B cell (primary cell): Measurements from ENCODE around the gene LRTM1. TPM values are rescaled to one million over a fixed set of nuclear protein-coding genes. Genes with fewer than 3 reads are reported as not detected.

Experiments
- ATAC-seq: fragments of 200-7000 bp; cut with Tn5 transposase; one replicate; pipeline ENCODE4 v1.10.0; 2021; ENCODE audit warnings: low read depth, mild to moderate bottlenecking, moderate number of reproducible peaks, moderate library complexity
- CTCF ChIA-PET: fragments of 350-600 bp; sonication (Branson Sonifier 250); formaldehyde crosslinking; loops from one replicate; lab custom pipeline; 2021; ENCODE audit warnings: antibody characterized with exemption, inconsistent platforms; lab: Charles Lee
- POLR2A ChIA-PET: fragments of 350-600 bp; sonication (Branson Sonifier 250); formaldehyde crosslinking; loops from one replicate; lab custom pipeline; 2021; ENCODE audit warnings: antibody characterized with exemption; lab: Charles Lee
- DNase-seq: peaks from one replicate; pipeline ENCODE4 v3.0.0; 2013
- H2AFZ ChIP-seq: 2 replicates; pipeline ENCODE4 v1.6.1; 2012; ENCODE audit warnings: mild to moderate bottlenecking, low read depth, low read length; ENCODE audit not compliant: insufficient read depth, poor library complexity, severe bottlenecking
- H3K27ac ChIP-seq, 2 donors: 1 replicate in 1 of 2; 2 replicates in 1 of 2; pipeline ENCODE4 v1.5.1; 2012 to 2013; ENCODE audit warnings: low read length in 2 of 2, mild to moderate bottlenecking in 2 of 2, moderate library complexity in 1 of 2
- H3K27me3 ChIP-seq, 4 experiments: fragments of 200-600 bp in 1 of 4; sonication (generic) in 1 of 4; replicated peaks in 1 of 4; 1 replicate in 2 of 4; 2 replicates in 2 of 4; pipeline versions ENCODE4 v1.6.1 to v1.7.0; 2013 to 2016; ENCODE audit warnings: low read length in 3 of 4, mild to moderate bottlenecking in 2 of 4, mixed read lengths in 1 of 4, moderate library complexity in 1 of 4; ENCODE audit not compliant: insufficient read depth in 4 of 4, control insufficient read depth in 3 of 4; ENCODE audit errors: control extremely low read depth in 1 of 4
- H3K36me3 ChIP-seq, 2 experiments: replicated peaks in 1 of 2; 1 replicate in 1 of 2; 2 replicates in 1 of 2; pipeline versions ENCODE4 v1.6.1 to v1.7.1; 2013; ENCODE audit warnings: low read length in 1 of 2; ENCODE audit not compliant: insufficient read depth in 2 of 2, control insufficient read depth in 1 of 2; ENCODE audit errors: control extremely low read depth in 1 of 2, extremely low read depth in 1 of 2
- H3K4me1 ChIP-seq, 2 donors: fragments of 200-600 bp in 1 of 2; sonication (generic) in 1 of 2; 1 replicate in 1 of 2; 2 replicates in 1 of 2; pipeline versions ENCODE4 v1.5.1 to v1.6.1; 2013 to 2017; ENCODE audit warnings: low read length in 2 of 2; ENCODE audit not compliant: control insufficient read depth in 2 of 2, insufficient read depth in 2 of 2
- H3K4me2 ChIP-seq: replicated peaks from 2 replicates; pipeline ENCODE3; 2012; ENCODE audit warnings: mild to moderate bottlenecking, low read depth, low read length; ENCODE audit not compliant: poor library complexity, severe bottlenecking
- H3K4me3 ChIP-seq, 5 experiments: fragments of 200-600 bp in 1 of 5; sonication (generic) in 1 of 5; 1 replicate in 3 of 5; 2 replicates in 2 of 5; pipeline versions ENCODE4 v1.5.1 to v1.7.0; 2011 to 2016; ENCODE audit warnings: low read length in 4 of 5, mild to moderate bottlenecking in 4 of 5, low read depth in 2 of 5, control low read depth in 1 of 5, moderate library complexity in 1 of 5; ENCODE audit not compliant: insufficient read depth in 1 of 5; ENCODE audit errors: control extremely low read depth in 1 of 5, extremely low read depth in 1 of 5
- H3K79me2 ChIP-seq: fragments of 200-600 bp; sonication (generic); one replicate; pipeline ENCODE4 v1.6.0; 2016; ENCODE audit warnings: low read length; ENCODE audit not compliant: control insufficient read depth, insufficient read depth
- H3K9ac ChIP-seq: fragments of 200-600 bp; sonication (generic); 2 replicates; pipeline ENCODE4 v1.6.1; 2017; ENCODE audit warnings: mild to moderate bottlenecking, low read length, moderate library complexity
- H3K9me3 ChIP-seq, 3 donors: one replicate each; pipeline versions ENCODE4 v1.6.1 to v1.7.1; 2013; ENCODE audit warnings: low read length in 2 of 3; ENCODE audit not compliant: control insufficient read depth in 2 of 3, insufficient read depth in 1 of 3; ENCODE audit errors: control extremely low read depth in 1 of 3
- H4K20me1 ChIP-seq: 2 replicates; pipeline ENCODE4 v1.6.0; 2012; ENCODE audit warnings: mild to moderate bottlenecking, low read length; ENCODE audit not compliant: insufficient read depth, control insufficient read depth, poor library complexity, severe bottlenecking
- H3K27ac Mint-ChIP-seq: one replicate; pipeline ENCODE4 v1.8.0; 2021; ENCODE audit warnings: mixed read lengths
- H3K27me3 Mint-ChIP-seq: one replicate; pipeline ENCODE4 v1.8.0; 2021; ENCODE audit warnings: mixed read lengths
- H3K4me1 Mint-ChIP-seq: one replicate; pipeline ENCODE4 v1.8.0; 2021; ENCODE audit warnings: mixed read lengths
- H3K4me3 Mint-ChIP-seq: one replicate; pipeline ENCODE4 v1.8.0; 2021; ENCODE audit warnings: mixed read lengths
- H3K9me3 Mint-ChIP-seq: one replicate; pipeline ENCODE4 v1.8.0; 2022; ENCODE audit warnings: mixed read lengths; ENCODE audit not compliant: insufficient read depth
- CTCF ChIP-seq: fragments of 200-600 bp; IDR thresholded peaks from one replicate; pipeline ENCODE4 v1.8.0; 2022; ENCODE audit warnings: antibody characterized with exemption, mild to moderate bottlenecking
- EZH2 ChIP-seq: IDR thresholded peaks from 2 replicates; pipeline ENCODE4 v1.6.1; 2012; ENCODE audit warnings: borderline replicate concordance, low read depth, mild to moderate bottlenecking, moderate library complexity, low read length; ENCODE audit not compliant: insufficient read depth, poor library complexity, severe bottlenecking
- WGBS: methylation state at CpG from one replicate; pipeline ENCODE4 v1.1.5; 2013; ENCODE audit warnings: missing lambda C conversion rate; ENCODE audit not compliant: insufficient coverage; 5-methylcytosine and 5-hydroxymethylcytosine counted together
- intact Hi-C: fragments of 100-400 bp; cut with micrococcal nuclease; formaldehyde crosslinking; loops from one replicate; pipeline ENCODE4 v1.10.0; 2022
- polyA plus RNA-seq: library from polyadenylated mRNA; depleted of rRNA; stranded (reverse); fragments of >200 nt; gene quantifications from 2 replicates; pipeline ENCODE4 v1.2.3, GENCODE V29; 2012
- total RNA-seq, 2 donors: library from RNA; stranded (reverse); fragments of 120-200 nt in 1 of 2; gene quantifications; 1 replicate in 1 of 2; 2 replicates in 1 of 2; pipeline versions ENCODE4 v1.2.3 to v1.2.4, GENCODE V29; 2013 to 2022

The LRTM1 gene
- total and polyA plus RNA-seq, 2 donors (not counting 1 experiment from before 2014, with no cell fraction given): not detected

GRCh38 chr3:54874816-54875556 lies 52.9 kb downstream of the LRTM1 start:
- WGBS: 83% methylated on average over 3 of the region's 7 CpGs
- Histone ChIP-seq H4K20me1 (no peaks in the 10 kb centered on the region), H3K4me1 (no peaks in the 10 kb centered on the region), H3K4me3 (no peak overlapping the region), H3K27me3 (no peaks in the 10 kb centered on the region), H3K27ac (no peak overlapping the region), H3K79me2 (no peaks in the 10 kb centered on the region), H3K4me2 (no peak overlapping the region), H3K9me3 (peaks cover 0 to 3% (median 0%) of the 10 kb centered on the region in 3 donors), H2AFZ (no peak overlapping the region), H3K36me3 (no peaks in the 10 kb centered on the region), H3K9ac (no peak overlapping the region)
- no peak overlapping the region for H3K4me3 Mint-ChIP-seq
- POLR2A ChIA-PET: no interaction called here
- intact Hi-C loops: no loop called here
- CTCF ChIA-PET: no interaction called here
- H3K9me3 Mint-ChIP-seq: no peaks in the 10 kb centered on the region
- TF ChIP-seq CTCF: no peak
- TF ChIP-seq EZH2: no peak
- no peak overlapping the region for H3K27ac Mint-ChIP-seq
- ATAC-seq: no peak
- DNase-seq: no peak
- peaks cover 3% of the 10 kb centered on the region for H3K27me3 Mint-ChIP-seq
- H3K4me1 Mint-ChIP-seq: no peaks in the 10 kb centered on the region
